ENCODE measurements around the gene ZNF513.

Gene ZNF513

DNA sequence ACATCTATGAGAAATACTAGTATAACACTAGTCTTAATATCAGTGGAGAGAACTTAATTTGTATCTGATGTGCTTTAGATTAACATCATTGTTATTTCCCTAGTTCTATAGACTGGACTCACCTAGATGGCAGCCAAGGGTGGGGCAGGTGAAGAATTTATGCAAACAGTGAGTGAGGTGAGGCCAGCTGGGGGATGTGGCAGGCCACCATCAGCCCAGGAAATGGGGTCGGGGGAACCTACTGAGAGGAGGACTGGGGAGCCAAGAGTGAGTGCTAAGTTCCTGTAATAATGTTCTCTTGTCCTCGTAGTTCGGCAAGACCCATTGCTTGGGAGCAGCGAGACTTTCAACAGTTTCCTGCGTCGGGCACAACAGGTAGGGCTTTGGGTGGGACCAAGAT lies 7.6 kb downstream of the ZNF513 start:
- DNase-seq (ENCODE audit: extremely low spot score), result no peak
- ChIA-PET CTCF (no interaction called here), POLR2A (no interaction called here)

DNA sequence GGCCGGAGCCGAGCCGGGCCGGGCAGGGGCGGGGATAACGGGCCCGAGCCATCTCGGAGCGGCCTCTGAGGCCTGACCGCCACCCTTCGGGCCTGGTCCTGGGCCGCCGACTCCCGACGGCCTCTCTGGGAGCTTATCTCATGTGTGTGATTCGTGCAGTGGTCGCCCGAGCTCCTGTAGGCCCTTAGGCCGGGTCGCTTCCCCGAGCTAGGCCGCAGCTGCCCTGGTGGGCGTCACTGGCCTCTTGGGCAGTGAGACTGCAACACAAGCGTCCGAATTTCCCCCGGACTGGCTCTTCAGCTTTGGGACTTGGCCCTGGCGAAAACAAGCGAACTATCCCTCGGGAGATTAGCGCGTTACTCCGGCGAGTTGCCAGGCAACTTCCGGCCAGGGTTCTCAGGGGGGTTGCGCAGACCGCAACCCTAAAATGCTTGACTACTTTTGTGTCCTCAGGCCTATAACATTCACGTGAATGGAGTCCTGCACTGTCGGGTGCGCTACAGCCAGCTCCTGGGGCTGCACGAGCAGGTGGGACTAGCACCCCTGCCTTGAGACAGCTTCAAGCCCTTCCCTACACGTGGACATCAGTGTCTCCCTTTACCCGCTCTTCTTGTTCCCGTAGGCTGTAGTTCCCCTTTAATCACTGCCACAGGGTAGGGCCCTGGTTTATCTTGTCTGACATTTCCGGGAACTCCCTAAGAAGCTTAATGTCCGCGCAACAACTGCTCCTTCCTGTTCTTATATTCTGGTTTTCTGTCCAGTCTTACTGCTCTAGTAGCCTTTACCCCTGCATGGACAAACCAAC lies 9.5 kb downstream of the ZNF513 start:
- TF ChIP-seq, protein P1, sequence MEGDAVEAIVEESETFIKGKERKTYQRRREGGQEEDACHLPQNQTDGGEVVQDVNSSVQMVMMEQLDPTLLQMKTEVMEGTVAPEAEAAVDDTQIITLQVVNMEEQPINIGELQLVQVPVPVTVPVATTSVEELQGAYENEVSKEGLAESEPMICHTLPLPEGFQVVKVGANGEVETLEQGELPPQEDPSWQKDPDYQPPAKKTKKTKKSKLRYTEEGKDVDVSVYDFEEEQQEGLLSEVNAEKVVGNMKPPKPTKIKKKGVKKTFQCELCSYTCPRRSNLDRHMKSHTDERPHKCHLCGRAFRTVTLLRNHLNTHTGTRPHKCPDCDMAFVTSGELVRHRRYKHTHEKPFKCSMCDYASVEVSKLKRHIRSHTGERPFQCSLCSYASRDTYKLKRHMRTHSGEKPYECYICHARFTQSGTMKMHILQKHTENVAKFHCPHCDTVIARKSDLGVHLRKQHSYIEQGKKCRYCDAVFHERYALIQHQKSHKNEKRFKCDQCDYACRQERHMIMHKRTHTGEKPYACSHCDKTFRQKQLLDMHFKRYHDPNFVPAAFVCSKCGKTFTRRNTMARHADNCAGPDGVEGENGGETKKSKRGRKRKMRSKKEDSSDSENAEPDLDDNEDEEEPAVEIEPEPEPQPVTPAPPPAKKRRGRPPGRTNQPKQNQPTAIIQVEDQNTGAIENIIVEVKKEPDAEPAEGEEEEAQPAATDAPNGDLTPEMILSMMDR (IDR thresholded peaks at IDR 0.05; ENCODE audit: control extremely low read depth, extremely low read depth, low read depth, missing control alignments), result no peak
- ChIA-PET CTCF (interaction anchor here (0.8 to 2.3 kb wide), 5 partner anchors 9 to 71 kb away, joined by 3 to 13 read pairs (median 3); partner anchors contain the start of gene ZNF513), POLR2A (interaction anchor here (0.5 to 1.6 kb wide), 2 partner anchors 10 to 1226 kb away, joined by 7 read pairs; partner anchors contain the start of gene ZNF513)
- peak; percentile 42 for DNase-seq (ENCODE audit: extremely low spot score)

More for the DNA sequence above, 7.6 kb downstream of the ZNF513 start:
- TF ChIP-seq, protein P1 (IDR thresholded peaks at IDR 0.05; ENCODE audit: control extremely low read depth, extremely low read depth, low read depth, missing control alignments), result no peak

DNA sequence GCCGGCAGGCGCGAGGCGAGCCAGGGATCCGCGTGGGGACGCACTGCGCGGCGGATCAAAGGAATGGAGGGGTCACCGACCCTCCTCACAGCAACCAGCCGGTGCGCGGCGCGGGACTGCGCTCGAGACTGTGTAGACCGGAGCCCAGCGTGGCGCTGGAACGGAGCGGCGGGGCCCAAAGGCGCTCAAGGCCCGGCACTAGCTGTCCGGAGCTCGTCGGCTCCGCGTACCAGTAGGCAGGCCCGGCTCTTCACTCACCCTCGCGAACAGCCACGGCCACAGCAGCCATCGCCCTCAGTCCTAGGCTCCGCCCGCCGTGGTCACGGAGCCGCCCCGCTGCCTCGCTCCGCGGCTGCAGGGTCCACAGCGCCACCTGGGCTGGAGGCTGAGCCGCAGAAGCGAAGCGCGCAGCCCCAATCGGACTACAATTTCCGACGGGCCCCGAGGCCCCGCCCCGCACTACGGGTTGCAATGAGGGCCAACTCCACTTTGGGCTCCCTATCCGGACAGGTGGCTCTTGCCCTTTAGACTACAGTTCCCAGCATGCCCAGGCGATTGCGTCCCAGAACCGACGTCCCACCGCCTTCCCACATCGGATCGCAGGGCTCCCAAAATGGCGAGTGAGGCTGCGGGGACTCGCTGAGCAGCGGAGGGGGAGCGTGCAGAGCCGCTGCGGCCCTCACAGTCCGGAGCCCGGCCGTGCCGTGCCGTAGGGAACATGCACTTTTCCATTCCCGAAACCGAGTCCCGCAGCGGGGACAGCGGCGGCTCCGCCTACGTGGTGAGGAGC lies 10.3 kb downstream of the ZNF513 start, which contains the start of the genes EIF2B4 and SNX17:
TSS of gene EIF2B4 (minus strand) at position 313 of the 790 bp plus-strand sequence. CDS start at position 289, 24 bp downstream.
TSS of gene SNX17 (plus strand) at position 591 of the 790 bp plus-strand sequence. CDS start at position 719, 128 bp downstream.
- CTCF ChIA-PET, result interaction anchor here (0.7 to 2.3 kb wide), 18 partner anchors 8 to 313 kb away, joined by 3 to 13 read pairs (median 4); partner anchors contain the start of genes CCDC121, GPN1, GTF3C2 and NRBP1
- peak; percentile 96 for DNase-seq (ENCODE audit: extremely low spot score)
- POLR2A ChIA-PET, result interaction anchor here (0.5 to 1.6 kb wide), 2 partner anchors 11 to 1227 kb away, joined by 7 read pairs; partner anchors contain the start of gene ZNF513
- TF ChIP-seq, protein P1 (IDR thresholded peaks at IDR 0.05; ENCODE audit: control extremely low read depth, extremely low read depth, low read depth, missing control alignments), result peak; percentile 94

DNA sequence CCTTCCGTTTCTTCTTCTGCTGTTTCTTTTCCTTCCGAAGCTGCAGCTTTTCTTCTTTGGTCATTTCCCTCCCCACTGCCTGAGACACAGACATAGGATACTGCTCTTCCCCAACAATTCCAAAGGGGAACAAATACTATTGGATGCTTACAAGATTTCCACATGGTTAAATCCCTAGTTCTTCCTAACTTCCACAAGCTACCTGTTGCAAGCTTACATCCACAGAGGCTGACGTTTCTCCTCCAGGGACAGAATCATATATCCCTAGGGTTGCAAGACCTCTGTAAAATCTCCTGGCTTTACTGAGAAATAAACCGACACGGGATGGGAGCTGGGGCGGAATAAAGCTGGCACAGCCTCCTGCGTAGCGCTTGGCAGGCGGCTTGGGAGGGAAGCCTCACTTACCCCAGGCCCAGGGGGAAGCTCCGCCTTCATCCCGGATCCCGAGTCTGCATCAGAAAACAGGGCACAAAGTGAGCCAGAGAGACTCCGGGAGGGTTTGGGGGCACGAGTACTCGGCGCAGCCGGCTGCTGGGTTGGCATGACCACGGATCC lies 11.0 kb downstream of the ZNF513 start:
- ChIA-PET CTCF (interaction anchor here (0.7 to 1.9 kb wide), 17 partner anchors 9 to 314 kb away, joined by 3 to 10 read pairs (median 4); partner anchors contain the start of genes CCDC121, GPN1, GTF3C2 and NRBP1), POLR2A (no interaction called here)
- DNase-seq (ENCODE audit: extremely low spot score), result no peak
- TF ChIP-seq, protein P1 (IDR thresholded peaks at IDR 0.05; ENCODE audit: control extremely low read depth, extremely low read depth, low read depth, missing control alignments), result no peak

GRCh38 chr2:27363933-27364332 lies 16.6 kb downstream of the ZNF513 start:
- ChIA-PET POLR2A (no interaction called here), CTCF (interaction anchor here (0.7 to 1.5 kb wide), 3 partner anchors 17 to 64 kb away, joined by 3 to 4 read pairs (median 3); partner anchors contain the start of genes NRBP1 and ZNF513)
- no peak for DNase-seq (ENCODE audit: extremely low spot score)
- TF ChIP-seq, protein P1 (IDR thresholded peaks at IDR 0.05; ENCODE audit: control extremely low read depth, extremely low read depth, low read depth, missing control alignments), result no peak

Data from GM10248 (cell line).